Measurements from ENCODE around the gene SYTL1. TPM values are rescaled to one million over a fixed set of nuclear protein-coding genes. Genes with fewer than 3 reads are reported as not detected.

Gene SYTL1
- total RNA-seq, 1 donor from 2014 or later, result 47.2 TPM

- peaks cover 2% of the 10 kb centered on the region for H3K27me3 ChIP-seq (ENCODE audit: control insufficient read depth, insufficient read depth, low read length)
- H3K4me3 ChIP-seq (ENCODE audit: low read depth, low read length), result no peak overlapping the region
- peaks cover 2% of the 10 kb centered on the region for H3K36me3 ChIP-seq (ENCODE audit: control insufficient read depth, insufficient read depth, low read length)
Measured at GRCh38 chr1:27361044-27361402, 19.2 kb downstream of the SYTL1 start.

GRCh38 chr1:27361553-27361952, 19.7 kb downstream of the SYTL1 start:
- peaks cover 2% of the 10 kb centered on the region for H3K36me3 ChIP-seq (ENCODE audit: control insufficient read depth, insufficient read depth, low read length)
- no peak overlapping the region for H3K4me3 ChIP-seq (ENCODE audit: low read depth, low read length)
- no peak for DNase-seq (ENCODE audit: low read depth)
- H3K27me3 ChIP-seq (ENCODE audit: control insufficient read depth, insufficient read depth, low read length), result peaks cover 2% of the 10 kb centered on the region
- TF ChIP-seq CTCF (IDR thresholded peaks at IDR 0.05; ENCODE audit: insufficient read depth, low read length, poor library complexity, severe bottlenecking), result no peak

More at GRCh38 chr1:27361044-27361402, 19.2 kb downstream of the SYTL1 start:
- DNase-seq (ENCODE audit: low read depth), result no peak
- no peak for TF ChIP-seq CTCF (IDR thresholded peaks at IDR 0.05; ENCODE audit: insufficient read depth, low read length, poor library complexity, severe bottlenecking)

- Histone ChIP-seq H3K36me3 (ENCODE audit: control insufficient read depth, insufficient read depth, low read length) (peaks cover 1% of the 10 kb centered on the region), H3K27me3 (ENCODE audit: control insufficient read depth, insufficient read depth, low read length) (peaks cover 2% of the 10 kb centered on the region), H3K4me3 (ENCODE audit: low read depth, low read length) (no peak overlapping the region)
- no peak for TF ChIP-seq CTCF (IDR thresholded peaks at IDR 0.05; ENCODE audit: insufficient read depth, low read length, poor library complexity, severe bottlenecking)
- DNase-seq (ENCODE audit: low read depth), result no peak
Measured at GRCh38 chr1:27363766-27364695, 22.2 kb downstream of the SYTL1 start.

- Histone ChIP-seq H3K36me3 (ENCODE audit: control insufficient read depth, insufficient read depth, low read length) (peaks cover 1% of the 10 kb centered on the region), H3K4me3 (ENCODE audit: low read depth, low read length) (peak overlapping the region; percentile 23), H3K27me3 (ENCODE audit: control insufficient read depth, insufficient read depth, low read length) (no peaks in the 10 kb centered on the region)
- no peak for TF ChIP-seq CTCF (IDR thresholded peaks at IDR 0.05; ENCODE audit: insufficient read depth, low read length, poor library complexity, severe bottlenecking)
- DNase-seq (ENCODE audit: low read depth), result no peak
Measured at GRCh38 chr1:27364696-27365371, 23.0 kb downstream of the SYTL1 start.

- peak overlapping the region; percentile 75 for H3K4me3 ChIP-seq (ENCODE audit: low read depth, low read length)
- DNase-seq (ENCODE audit: low read depth), result no peak
- no peak for TF ChIP-seq CTCF (IDR thresholded peaks at IDR 0.05; ENCODE audit: insufficient read depth, low read length, poor library complexity, severe bottlenecking)
- H3K36me3 ChIP-seq (ENCODE audit: control insufficient read depth, insufficient read depth, low read length), result peaks cover 1% of the 10 kb centered on the region
- H3K27me3 ChIP-seq (ENCODE audit: control insufficient read depth, insufficient read depth, low read length), result no peaks in the 10 kb centered on the region
Measured at GRCh38 chr1:27365372-27366112, 23.7 kb downstream of the SYTL1 start.
